Stimulated activated CD4-positive, alpha-beta T cell treated with anti-CD3 and anti-CD28 coated beads, Interleukin-15, amount 100 ng/mL, for 48 hours (primary cell): ENCODE results near the gene PPIF.

Experiments used
- DNase-seq, 2 donors: peaks; one replicate each; pipeline ENCODE4 v3.0.0-alpha.2; 2020; ENCODE audit warnings: low read depth in 2 of 2

PPIF gene

DNA sequence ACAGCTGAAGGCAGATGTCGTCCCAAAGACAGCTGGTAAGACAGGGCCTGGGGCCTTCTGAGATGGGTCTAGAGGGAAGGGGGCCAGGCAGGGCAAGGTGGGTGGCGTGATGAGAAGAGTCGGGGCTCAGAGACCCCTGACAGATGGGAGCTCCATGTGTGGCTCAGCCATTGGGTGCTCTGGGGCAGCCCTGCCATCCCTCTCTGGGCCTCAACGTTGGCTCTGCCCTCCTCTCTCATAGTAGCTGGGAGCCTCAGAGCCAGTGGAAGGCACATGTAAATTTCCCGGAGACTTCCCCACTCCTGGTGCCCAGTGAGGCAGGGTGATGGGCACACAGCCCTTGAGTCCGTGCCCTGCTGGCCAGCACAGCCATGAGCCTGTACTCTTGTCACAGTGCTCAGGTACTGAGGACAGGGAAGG is 1.8 kb downstream of the PPIF start:
- DNase-seq, result no peak

DNA sequence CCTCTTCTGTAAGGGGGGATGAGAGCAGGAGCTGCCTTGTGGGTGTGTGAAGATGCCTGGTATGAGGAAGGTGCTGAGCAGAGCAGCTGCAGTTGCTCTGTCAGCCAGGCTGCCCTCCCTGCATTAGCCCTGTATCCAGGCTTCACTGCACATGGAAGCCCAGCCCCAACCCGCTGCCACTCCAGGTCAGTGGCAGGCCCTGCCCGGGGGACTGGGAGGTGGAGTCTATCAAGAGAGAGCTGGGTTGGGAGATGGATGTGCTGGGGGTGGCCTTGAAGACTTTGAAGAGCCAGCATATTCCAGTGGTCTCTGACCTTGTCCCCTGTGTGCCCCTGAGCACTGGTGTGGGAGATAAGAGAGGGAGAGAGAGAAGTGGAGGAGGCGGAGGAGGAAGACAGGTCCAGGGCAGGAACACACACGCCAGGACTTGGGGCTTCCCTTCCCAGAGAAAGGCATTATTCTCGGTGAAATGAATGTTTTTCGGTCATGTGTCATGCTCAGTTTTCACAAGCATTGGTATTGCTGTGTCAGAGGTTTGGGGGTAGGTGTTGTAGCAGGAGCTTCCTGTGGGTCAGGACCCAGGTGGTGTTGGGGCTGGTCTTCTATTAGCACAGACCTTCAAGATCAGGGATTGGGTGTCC is 2.6 kb downstream of the PPIF start:
- no peak for DNase-seq

- DNase-seq, result no peak
Measured at GRCh38 chr10:79350407-79351154, 3.3 kb downstream of the PPIF start.

DNA sequence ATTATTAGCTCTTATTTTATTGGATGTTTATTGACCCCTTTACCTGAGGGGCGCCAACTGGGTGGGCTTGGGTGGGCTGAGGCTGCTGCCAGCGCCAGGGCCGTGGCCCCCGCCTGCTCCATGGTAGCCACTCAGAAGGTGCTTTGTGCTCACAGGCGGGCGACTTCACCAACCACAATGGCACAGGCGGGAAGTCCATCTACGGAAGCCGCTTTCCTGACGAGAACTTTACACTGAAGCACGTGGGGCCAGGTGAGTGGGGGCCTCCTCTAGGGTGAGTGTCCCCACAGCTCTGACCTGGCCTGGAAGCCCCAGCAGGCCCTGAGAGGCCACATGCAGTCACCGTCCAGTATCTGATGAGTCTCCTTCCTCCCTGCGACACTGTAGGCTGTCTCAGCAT is 4.1 kb downstream of the PPIF start:
- no peak for DNase-seq

DNA sequence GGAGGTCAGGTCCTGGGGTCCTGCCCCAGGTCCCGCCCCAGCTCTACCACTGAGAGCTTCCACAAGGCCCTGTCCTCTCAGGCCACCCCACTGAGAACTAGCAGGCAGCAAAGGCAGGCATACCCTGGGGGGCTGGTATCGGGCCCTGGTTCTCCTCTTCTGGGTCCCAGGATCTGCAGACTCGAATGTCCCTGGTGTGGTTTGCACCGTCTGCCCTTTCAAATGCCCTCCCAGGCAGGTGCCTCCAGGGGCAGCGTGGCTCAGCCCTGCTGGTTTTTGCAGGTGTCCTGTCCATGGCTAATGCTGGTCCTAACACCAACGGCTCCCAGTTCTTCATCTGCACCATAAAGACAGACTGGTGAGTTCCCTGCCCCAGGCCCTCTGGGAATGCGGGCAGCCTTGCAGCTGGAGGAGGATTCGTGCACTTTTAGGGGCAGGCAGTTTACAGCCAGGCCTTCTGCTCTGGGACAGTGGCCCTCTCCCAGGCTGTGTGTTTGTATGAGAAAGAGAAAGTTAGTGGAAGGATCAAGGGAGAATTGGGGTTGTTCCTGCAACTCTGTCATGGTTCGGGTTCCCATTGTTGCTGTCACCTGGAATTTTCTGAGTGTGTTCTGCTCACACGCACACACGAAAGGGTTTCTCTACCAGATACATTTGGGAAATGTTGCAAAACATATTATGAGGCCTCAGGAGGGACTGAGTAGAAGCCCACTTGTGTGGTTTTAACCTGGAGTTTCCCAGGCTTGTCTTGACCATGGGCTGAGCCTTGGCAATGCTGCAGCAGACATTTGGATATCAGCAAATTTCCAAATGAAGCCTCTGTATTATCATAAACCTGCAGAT is 5.0 kb downstream of the PPIF start:
- no peak for DNase-seq

DNA sequence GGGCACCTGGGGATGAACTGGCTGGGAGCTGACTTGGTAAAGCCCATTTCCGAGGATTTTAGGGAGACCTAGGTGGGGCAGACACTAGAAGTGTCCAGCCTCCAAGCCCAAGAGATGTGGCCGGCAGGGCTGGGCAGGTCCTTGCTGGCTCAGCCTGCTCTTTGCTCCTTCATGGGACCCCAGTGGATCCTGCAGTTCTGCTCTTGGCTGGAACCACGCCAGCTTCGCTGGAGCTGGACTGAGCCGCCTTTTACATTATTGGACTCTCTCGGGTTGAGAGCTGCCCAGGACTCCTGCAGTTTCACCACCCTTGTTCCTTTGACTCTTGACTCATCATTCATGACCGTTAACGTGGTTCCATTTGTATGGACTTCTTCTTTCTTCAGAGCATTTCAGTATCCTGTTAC is 5.7 kb downstream of the PPIF start:
- no peak for DNase-seq

- DNase-seq, result no peak
Measured at GRCh38 chr10:79353726-79354125, 6.5 kb downstream of the PPIF start.

DNA sequence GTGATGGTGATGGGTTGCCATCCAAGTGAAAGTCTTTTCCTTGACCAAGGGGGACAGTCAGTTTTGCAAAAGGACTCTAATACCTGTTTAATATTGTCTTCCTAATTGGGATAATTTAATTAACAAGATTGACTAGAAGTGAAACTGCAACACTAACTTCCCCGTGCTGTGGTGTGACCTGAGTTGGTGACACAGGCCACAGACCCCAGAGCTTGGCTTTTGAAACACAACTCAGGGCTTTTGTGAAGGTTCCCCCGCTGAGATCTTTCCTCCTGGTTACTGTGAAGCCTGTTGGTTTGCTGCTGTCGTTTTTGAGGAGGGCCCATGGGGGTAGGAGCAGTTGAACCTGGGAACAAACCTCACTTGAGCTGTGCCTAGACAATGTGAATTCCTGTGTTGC is 6.9 kb downstream of the PPIF start:
- DNase-seq, result no peak

GRCh38 chr10:79354615-79355014 is 7.3 kb downstream of the PPIF start:
- no peak for DNase-seq

- no peak for DNase-seq
Measured at GRCh38 chr10:79355420-79356017, 8.2 kb downstream of the PPIF start.

DNA sequence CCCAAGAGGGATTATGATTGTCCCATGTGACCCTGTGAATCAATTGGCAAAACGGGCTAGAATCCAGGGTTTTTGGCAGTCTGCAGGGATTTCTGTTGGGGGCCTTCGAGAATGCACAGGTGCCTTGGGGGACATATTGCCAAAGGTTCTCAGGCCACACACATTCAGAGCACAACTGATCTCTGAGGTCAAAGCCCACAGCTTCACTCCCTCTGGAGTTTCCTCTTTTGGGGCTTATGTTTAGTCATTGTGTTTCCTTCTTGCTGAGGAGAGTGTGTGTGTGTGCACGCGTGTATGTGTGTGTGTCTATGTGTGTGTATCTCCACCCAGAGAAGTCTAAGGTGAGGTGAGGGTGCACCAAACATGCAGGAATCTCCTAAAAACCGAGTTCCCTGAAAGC is 8.8 kb downstream of the PPIF start:
- DNase-seq, result no peak

GRCh38 chr10:79357180-79357579 is 9.9 kb downstream of the PPIF start:
- no peak for DNase-seq

- DNase-seq, result no peak
Measured at GRCh38 chr10:79358811-79359210, 11.5 kb downstream of the PPIF start.

DNA sequence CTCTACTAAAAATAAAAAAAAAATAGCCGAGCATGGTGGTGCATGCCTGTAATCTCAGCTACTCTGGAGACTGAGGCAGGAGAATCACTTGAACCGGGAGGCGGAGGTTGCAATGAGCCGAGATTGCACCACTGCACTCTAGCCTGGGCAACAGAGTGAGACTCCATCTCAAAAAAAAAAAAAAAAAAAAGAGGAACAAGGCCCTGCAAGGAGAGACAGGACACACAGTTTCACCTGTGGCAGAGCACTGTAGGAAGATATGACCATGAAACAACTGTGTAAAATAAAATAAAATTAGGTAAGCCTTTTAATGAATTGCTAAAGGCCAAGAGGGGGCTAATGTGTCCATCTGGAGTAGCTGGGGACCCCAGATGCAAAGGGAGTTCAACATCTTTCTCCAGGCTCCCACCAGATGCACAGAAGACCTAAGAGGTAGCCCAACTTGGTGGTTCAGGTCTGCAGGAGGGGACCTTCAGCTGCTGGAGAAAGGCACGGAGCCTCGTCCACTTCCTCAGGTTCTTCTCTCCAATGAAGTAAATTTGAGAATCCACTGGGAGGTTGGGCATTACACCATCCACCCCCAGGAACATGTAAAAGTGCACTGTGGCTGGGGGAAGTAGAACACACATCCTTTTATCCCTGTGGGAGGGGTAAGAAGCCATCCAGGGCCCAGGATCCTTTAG is 12.7 kb downstream of the PPIF start:
- DNase-seq, result no peak

DNA sequence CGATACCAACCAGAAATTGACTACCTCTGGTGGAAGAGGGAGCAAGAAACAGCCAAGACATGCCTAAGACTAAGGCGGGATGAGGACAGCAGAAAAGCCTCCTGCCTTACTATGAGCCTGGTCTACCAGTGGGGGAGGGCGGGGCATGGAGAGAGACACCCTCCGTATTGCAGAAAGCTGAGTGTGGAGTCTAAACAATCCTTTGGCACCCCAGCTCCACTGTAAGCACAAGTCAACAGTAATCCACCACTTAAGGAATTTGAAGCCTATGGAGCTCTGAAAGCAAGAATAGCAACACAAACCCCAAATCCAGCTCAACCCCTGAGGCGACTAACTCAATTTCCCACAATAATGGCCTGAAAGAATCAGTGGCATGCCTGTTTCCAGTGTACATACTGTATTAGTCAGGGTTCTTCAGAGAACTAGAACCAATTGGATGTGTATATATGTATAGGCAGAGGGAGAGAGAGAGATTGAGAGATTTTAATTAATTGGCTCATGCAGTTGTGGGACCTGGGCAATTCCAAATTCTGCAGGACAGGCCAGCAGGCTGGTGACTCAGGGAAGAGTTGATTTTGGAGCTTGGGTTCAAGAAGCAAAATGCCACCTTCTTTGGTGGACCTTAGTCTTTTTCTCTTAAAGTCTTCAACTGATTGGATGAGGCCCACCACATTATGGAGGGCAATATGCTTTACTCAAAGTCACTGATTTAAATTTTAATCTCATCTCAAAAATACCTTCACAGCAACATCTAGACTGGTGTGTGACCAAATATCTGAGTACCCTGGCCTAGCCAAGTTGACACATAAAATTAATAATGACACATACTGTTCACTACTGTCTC is 13.5 kb downstream of the PPIF start:
- no peak for DNase-seq

DNA sequence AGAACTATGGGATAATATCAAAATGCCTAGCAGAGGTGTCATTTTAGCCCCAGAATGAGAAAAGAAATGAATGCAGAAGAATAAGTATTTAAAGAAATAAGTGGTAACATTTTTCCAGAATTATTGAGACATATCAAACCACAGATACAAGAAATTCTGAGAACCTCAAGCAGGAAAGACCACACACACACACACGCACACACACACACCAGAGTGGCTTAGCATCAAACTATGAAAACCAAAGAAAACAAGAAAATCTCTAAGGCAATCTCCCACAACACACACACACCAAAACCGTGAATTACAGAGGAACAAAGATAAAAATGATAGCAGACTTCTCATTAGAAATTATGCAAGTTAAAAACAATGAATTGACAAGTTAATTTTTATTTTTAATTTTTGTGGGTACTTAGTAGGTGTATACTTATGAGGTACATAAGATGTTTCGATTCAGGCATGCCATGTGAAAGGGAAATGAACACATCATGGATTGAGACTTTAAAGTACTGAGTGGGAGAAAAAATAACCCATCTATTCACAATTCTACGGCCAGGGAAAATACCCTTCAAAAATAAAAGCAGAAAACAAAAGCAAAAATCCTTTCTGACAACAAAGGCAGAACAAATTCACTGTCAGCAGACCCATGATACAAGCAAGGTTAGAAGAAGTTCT is 14.6 kb downstream of the PPIF start:
- DNase-seq, result no peak

DNA sequence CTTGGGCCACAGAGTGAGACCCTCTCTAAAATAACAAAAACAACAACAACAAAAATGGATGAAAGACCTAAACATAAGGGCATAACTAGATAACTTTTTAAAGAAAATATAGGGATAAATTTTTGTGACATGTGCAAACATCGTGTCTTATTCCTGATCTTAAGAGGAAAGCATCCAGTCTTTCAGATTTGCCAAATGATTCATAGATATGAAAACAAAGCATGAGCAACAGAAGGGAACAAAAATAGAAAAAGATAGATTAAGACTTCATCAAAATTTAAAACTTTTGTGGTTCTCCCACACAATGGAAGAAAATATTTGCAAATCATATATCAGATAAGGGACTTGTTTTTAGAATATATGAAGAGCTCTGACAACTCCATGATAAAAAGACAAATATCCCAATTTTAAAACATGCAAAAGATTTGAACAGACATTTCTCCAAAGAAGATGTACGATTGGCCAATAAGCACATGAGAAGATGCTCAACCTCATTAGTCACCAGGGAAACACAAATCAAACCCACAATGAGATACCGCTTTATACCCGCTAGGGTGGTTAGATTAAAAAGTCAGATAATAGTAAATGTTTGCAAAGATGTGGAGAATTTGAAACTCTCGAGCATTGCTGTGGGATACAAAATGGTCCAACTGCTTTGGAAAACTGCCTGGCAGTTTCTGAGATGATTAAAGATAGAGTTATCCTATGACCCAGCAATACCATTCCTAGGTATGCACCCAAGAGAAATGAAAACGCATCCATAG is 20.3 kb downstream of the PPIF start:
- DNase-seq, result no peak

DNA sequence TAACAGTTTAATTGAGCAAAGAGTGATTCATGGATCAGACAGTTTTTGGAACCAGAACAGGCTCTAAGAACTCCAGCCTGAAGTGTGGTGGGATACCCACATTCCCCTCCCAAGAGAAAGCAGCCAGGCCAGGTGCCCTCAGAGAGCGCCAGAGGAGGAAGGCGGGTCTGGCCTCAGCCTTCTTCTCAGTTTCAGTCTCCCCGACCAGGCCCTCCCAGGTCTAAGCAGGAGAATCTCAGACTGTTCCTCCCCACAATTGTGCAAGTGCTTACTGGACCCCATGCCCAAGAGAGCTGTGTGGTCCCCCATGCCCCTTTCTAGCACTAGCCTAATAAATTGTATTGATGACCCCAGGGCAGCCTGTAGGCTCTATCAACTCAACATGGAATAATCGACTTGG is 25.6 kb downstream of the PPIF start:
- no peak for DNase-seq
